GM21723 (cell line): ENCODE data around the gene RHBG.

Experiments
- ATAC-seq: cut with Tn5 transposase; IDR thresholded peaks from one replicate; pipeline ENCODE4 v1.9.1; 2021; ENCODE audit warnings: mild to moderate bottlenecking, moderate library complexity; ENCODE audit not compliant: unreplicated experiment

The RHBG gene

DNA sequence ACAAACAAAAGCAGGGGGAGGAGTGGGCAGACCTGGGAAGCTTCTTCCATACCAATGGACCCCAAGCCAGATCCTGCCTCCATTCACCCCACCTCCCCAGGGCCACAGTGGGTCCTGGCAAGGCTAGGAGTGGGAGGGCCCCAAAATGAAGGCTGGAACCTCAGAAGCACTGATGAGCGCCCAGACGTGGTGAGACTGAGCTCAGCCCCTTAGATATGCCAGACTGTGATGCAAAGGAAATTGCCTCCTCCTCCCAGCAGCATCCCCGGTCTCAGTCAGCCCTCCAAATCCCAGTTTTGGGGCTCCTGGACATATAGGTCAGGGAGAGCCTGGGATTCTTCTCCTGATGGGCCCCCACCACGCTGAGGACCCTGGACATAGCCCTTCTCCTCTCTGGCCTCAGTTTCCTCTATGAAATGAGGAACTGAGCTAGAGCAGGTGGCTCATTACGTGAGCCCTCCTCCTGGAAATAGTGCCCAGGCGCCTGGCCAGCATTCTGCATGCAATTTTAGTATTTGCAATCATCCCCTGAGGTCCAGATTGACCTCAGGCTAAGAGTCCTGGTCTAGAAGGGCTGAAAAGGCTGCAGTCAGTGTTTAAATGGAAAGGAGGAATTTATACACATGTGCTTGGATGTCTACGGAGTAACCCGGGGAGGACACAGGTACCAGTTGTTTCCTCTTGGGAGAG lies 33.5 kb downstream of the RHBG start:
- ATAC-seq, result no peak

DNA sequence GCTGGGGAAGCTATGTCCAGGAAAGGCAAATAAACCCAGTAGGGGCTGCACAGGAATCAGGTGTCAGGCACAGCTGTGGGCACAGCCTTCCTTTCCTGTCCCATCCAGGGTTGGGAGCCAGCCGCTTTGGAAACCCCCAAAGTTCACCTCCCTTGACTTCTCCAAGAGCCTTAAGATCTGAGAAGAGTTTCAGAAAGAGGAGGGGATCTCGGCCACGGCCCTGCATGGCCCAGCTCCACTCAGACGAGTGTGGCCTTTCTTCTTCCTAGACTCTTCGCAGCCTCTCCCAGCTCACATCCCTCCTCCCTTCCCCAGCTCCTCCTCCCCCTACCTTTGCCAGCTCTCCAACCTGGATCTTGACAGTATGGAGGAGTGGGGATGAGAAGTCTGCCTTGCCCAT lies 36.7 kb downstream of the RHBG start:
- no peak for ATAC-seq

DNA sequence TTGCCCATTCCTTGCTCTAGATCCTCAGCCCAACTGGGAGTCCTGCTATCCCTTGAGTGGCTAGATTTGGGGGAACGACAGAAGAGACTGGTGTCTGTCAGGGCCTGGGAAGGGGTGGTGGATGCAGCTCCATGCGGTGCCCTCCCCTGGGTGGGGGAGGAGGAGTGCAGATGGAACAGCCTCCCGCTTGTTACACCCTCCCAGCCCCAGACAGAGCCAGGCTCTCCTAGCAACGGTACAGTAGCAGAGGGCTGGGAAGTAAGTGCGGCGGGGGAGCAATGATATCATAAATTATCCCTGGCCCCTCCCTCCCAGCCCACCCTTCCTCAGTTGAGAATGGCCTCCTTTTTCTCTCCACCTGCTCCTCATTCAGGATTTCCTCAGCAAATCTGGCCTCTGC lies 37.2 kb downstream of the RHBG start:
- ATAC-seq, result no peak

- ATAC-seq, result no peak
These were observed 38.3 kb downstream of the RHBG start for GRCh38 chr1:156407344-156407743.

DNA sequence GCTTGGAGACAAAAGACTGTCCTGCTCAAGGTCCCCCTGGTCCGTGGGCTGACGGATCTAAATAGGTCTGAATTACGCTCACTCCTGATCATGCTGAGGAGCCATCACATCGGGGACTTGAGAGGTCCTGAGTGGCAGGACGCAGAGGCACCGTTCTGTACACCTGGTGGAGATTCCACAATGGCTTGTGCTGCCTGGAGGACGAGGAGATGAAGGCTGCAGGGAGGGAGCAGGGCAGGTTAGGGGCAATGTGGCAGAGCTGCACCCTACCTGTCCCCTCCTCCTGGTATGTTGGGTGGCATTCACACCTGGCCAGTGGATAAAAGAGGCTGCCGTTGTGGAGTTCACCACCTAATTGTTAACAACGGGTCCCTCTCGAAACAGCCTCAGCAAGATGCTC lies 38.7 kb downstream of the RHBG start:
- no peak for ATAC-seq

- ATAC-seq, result no peak
These were observed 40.4 kb downstream of the RHBG start for GRCh38 chr1:156409439-156409838.

DNA sequence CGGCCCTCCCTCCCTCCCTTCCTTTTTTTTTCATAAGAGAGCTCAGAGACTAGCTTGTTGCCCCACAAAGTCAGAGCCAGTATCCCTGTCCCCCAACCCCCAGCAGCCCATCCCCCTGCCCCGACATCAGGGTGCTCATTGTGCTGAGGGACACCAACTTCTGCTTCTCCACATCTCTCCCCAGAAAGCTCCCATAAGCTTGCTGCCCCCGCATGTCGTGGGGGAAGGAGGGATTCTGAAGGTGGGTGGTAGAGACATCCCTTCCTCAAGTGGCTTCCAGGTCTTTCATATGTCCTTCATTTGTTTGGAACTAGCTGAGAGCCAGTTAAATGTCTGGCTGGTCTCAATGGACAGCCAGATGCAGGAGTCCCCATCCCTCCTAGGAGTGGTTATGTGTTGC lies 41.2 kb downstream of the RHBG start:
- ATAC-seq, result no peak

DNA sequence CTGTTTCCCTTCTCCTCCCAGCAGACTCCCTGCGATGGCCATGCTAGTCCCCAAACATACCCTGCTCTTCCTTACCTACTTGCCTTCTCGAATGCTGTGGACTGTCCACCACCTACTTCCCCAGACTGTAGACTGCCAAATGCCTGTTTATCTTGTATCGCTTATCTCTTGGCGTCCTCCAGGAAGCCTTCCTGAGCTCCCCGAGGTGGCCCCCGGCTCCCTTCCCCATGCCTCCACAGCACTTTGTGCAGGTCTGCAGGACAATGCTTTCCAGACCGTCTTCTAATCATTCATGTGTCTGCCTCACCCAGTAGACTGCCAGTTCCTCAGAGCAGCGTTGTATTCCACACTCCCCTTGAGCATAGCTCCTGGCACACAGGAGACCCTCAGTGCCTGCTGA lies 41.7 kb downstream of the RHBG start:
- ATAC-seq, result no peak

- no peak for ATAC-seq
These were observed 43.8 kb downstream of the RHBG start for GRCh38 chr1:156412653-156413321.

DNA sequence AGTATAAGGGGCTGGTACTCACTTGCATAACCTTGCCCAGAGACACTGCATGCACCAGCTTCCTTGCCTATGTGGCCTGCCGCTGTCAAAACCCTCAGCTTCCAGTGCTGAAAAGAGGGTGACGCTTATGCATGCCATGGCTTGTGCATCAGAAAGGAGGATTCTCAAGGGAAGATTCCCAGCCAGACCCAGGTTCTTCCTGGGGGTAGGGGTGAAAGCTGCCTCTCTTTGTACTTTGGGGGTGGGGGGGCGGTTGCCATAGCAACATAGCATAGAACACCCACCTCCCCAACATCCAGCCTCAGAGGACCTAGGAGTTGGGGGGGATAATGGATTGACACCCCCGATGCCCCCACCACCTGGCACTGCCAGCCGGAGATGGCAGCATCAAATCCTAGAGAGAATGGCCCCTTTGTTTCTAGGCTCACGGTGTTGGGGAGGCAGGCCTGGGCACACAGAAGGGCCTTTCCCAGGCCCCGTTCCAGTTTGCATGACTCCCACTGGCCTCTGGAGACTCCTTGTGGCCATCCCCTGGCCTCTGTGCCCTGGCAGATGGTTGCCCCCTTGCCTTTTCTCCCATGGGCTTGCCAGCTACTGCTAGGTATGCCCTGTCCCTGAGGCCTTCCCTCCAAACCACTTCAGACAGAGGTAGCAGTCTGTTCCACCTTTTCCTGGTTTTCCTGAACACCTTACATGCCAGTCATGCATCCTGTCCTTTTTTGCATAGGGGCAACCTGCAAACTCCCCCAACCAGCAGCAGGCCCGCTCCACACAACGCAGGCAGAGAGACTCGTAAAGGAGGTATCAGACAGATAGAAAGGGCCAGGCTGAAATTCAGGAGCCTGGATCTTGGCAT lies 44.6 kb downstream of the RHBG start:
- ATAC-seq, result no peak

DNA sequence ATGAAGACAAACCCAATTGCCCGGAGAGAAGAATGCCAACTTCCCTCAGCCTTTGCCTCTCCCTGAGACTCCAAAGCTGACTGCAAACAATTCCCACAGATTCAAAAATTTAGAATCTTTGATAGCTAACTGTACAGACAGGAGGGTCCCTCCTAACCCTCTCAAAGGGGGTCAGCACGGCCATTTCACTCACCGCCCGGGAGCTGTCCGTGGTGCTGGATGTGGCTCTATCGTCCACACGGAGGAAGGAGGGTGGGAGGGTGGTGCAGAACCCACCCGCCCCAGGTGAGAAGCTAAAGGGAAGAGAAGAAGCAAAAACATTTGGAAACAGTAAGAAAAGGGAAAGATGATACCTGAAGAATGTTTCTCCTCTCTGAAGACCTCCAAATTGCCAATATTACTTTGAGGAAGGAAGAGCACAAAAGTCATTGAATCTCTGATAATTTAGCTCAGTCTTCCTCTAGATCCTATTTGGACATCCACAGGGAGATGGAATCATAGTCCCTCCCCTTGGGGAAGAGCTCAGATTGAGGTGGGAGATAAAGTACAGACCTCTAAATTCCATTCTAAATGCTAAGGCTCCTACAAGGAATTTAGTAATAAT lies 45.6 kb downstream of the RHBG start:
- ATAC-seq, result no peak

- ATAC-seq, result no peak
These were observed 48.0 kb downstream of the RHBG start for GRCh38 chr1:156416993-156417392.

DNA sequence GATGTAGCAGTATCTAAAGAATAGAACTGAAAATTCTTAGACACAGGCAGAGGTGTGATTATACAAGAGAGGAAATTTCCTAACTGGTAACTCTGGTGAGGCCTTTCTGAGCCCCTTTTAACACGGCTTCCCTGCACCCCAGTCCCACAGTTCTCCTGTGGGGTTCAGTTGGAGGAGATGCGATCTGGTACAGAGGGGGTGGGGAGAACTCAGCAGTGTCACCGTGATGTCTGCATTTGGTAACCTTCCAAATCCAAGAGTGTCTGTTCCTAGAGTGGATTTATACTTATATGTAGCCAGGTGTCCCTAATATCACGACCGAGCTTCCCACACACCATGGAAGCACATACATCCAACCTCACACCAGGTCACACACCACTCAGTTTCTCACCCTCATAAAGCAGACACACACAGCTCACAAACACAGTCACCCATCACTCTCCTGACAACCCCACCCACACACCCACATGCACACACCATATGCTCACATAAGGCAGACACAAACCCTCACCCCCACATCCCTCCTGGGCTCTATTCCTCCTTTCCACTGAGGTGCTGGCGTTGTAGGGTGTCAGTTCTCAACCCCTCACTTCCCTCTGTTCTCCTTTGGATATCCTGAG lies 48.5 kb downstream of the RHBG start:
- ATAC-seq, result no peak

DNA sequence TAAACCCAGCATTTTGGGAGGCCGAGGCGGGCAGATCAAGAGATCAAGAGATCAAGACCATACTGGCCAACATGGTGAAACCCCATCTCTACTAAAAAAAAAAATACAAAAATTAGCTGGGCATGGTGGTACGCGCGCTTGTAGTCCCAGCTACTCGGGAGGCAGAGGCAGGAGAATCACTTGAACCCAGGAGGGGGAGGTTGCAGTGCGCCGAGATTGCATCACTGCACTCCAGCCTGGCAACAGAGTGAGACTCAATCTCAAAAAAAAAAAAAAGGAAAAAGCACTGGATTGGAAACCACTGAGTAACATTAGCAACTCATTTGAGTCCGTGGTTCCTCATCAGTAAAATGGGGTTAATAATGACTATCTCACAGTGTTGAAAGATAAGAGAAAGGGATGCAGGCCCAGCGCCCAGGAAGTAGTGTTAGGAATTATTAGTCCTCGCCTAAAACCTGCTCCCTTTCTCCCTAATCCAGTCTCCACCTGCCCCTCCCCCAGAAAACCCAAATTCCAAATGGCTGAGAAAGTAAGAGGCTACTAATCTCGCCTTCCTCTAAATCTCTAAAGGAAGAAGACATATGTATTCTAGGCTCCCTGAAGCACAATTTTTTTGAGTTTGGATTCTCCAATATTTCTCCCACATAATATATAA lies 49.5 kb downstream of the RHBG start:
- no peak for ATAC-seq

- no peak for ATAC-seq
These were observed 50.8 kb downstream of the RHBG start for GRCh38 chr1:156419854-156420204.

DNA sequence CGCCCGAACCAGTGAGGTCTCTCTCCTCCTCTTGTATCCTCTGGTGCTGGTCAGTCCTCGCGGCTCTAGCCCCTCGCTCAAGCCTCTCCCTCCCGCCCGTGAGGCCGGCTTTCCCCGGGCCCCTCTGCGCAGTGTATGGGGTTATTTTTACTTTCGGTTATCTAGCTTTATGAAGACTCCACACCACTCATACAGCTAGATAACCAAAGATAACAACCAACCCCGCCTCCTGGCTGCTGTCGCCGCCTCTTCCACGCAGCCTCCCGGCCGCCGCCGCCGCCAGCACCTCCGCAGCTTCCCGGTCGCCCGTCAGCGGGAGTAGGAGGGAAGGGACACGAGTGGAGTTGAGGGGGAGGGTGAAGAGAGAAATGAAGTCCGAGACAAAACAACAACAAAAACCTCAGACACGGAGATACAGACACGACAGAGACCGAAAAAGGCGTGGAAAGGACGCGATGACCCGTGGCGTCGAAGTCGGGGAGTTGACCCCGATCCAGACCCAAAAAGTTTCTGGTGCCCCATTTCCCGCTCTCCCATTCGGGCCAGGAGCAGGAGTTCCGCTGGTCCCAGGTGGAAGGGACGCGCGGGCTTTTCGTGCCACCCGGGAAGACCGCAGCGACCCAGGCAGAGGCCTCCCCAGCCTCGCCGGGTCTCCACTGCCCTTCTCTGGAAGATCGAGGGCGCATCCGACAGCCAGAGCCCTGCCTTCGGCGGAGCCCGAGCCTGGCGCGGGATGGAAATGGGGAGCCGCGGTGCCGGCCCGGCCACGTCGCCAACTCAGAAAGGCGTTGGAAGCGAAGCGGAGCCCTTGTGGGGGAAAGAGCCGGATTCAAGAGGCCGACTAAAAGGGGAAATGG lies 51.4 kb downstream of the RHBG start:
- peak; percentile 49 for ATAC-seq

DNA sequence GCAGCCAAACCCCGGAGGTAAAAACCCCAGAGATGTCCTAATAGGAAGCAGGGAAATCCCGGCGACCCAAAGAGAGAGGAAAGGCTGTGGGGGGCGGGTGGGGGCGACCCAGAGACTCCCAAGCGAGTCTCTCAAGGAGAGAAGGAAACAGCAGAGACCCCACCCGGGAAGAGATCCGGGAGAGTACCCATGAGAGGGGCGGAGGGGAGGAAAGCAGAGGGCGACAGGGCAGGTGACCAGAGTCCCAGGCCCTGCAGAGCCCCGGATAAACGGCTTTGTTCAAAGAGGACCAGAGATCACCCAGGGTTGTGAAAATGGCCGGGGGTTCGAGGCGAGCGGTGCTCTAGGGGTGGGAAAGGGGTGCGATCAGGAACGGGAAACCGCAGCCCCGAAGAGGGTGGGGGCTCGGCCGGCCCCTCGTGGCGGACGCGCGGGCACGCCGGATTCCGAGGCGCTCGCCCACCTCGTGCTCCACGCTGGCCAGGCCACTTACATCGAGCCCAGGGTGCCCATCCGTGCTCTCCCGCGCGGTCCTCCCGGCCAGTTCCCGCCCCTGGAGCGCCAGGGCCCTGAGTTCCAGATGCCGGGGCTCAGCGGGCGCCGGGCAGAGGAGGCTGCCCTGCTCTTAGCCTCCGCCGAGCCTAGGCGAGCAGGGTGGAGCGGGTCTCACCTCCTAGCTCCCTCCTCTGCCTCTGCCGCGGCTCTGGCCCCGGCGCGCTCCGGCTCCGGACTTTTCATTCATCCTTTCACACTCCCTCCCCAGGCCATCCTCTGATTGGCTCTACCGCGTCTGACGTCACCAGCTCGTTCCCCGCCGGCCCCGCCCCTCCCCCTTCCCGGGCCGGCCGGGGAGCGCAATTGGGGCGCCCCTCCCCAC lies 52.3 kb downstream of the RHBG start:
- peak; percentile 64 for ATAC-seq

GRCh38 chr1:156421939-156422601 lies 53.1 kb downstream of the RHBG start:
- ATAC-seq, result no peak
